ENCODE results near the gene TECPR2.
"Not testable (repeated sequence)": the region's sequence is repeated elsewhere in the genome, so short reads cannot be mapped to it uniquely, and the experiment has no call there.

Gene TECPR2

GRCh38 chr14:102362545-102363181, at the start of gene TECPR2, which contains the start of gene CINP:
TSS of gene TECPR2 (plus strand) at chr14:102362941. CDS start at chr14:102376722, 13,781 bp downstream.
TSS of gene CINP (minus strand) at chr14:102362890. CDS start at chr14:102362851, 39 bp downstream.
- peak; percentile 95 for DNase-seq

- peak; percentile 75 for DNase-seq
Measured at GRCh38 chr14:102314242-102315011, 48.3 kb upstream of the TECPR2 start.

- no peak for DNase-seq
Measured at GRCh38 chr14:102315121-102315520, 47.6 kb upstream of the TECPR2 start.

GRCh38 chr14:102316338-102316742, 46.4 kb upstream of the TECPR2 start:
- no peak for DNase-seq

GRCh38 chr14:102316743-102317563, 45.8 kb upstream of the TECPR2 start:
- peak; percentile 94 for DNase-seq

GRCh38 chr14:102317564-102318248, 45.0 kb upstream of the TECPR2 start:
- no peak for DNase-seq

GRCh38 chr14:102318781-102319276, 43.9 kb upstream of the TECPR2 start:
- DNase-seq: no peak

GRCh38 chr14:102319351-102320032, 43.2 kb upstream of the TECPR2 start, which contains the start of gene ZNF839:
TSS of gene ZNF839 (plus strand) at chr14:102319746. CDS start at chr14:102319766, 20 bp downstream.
- peak; percentile 88 for DNase-seq

- DNase-seq: peak; percentile 35
Measured at GRCh38 chr14:102320033-102320660, 42.6 kb upstream of the TECPR2 start.

GRCh38 chr14:102320671-102321455, 41.9 kb upstream of the TECPR2 start:
- no peak for DNase-seq

- DNase-seq: no peak
Measured at GRCh38 chr14:102321456-102322422, 41.0 kb upstream of the TECPR2 start.

- DNase-seq: no peak
Measured at GRCh38 chr14:102323102-102323501, 39.6 kb upstream of the TECPR2 start.

- no peak for DNase-seq
Measured at GRCh38 chr14:102325791-102326345, 36.9 kb upstream of the TECPR2 start.

GRCh38 chr14:102326583-102326982, 36.2 kb upstream of the TECPR2 start:
- DNase-seq: no peak

GRCh38 chr14:102329381-102329780, 33.4 kb upstream of the TECPR2 start:
- not testable (repeated sequence) for DNase-seq

- no peak for DNase-seq
Measured at GRCh38 chr14:102330806-102331205, 31.9 kb upstream of the TECPR2 start.

- no peak for DNase-seq
Measured at GRCh38 chr14:102333390-102333789, 29.4 kb upstream of the TECPR2 start.

GRCh38 chr14:102333795-102334705, 28.7 kb upstream of the TECPR2 start:
- DNase-seq: no peak
